Fibroblast of skin of back (primary cell): ENCODE measurements around the gene JAG2. TPM values are rescaled to one million over a fixed set of nuclear protein-coding genes. Genes with fewer than 3 reads are reported as not detected.

Experiments used
- DNase-seq: peaks from one replicate; pipeline ENCODE4 v3.0.0-alpha.2; 2013
- polyA plus RNA-seq, 2 experiments: library from polyadenylated mRNA; unstranded; fragments of 120-200 nt; gene quantifications; one replicate each; pipeline ENCODE4 v1.2.1, GENCODE V29; 2013; ENCODE audit not compliant: insufficient read length in 2 of 2

Gene JAG2
- 0.25 TPM for polyA plus RNA-seq (2013, experiment 1 of 2; ENCODE audit: insufficient read length)
- 1.1 TPM for polyA plus RNA-seq (2013, experiment 2 of 2; ENCODE audit: insufficient read length)

GRCh38 chr14:105168496-105168978 is at the start of gene JAG2:
Gene JAG2 (minus strand): TSS chr14:105168776. CDS start chr14:105168420, 356 bp downstream.
- no peak for DNase-seq

GRCh38 chr14:105217774-105218173 is 49.2 kb upstream of the JAG2 start:
- no peak for DNase-seq

- no peak for DNase-seq
These were observed 48.1 kb upstream of the JAG2 start for GRCh38 chr14:105216490-105217247.

GRCh38 chr14:105215602-105216001 is 47.0 kb upstream of the JAG2 start:
- DNase-seq = no peak

- DNase-seq = no peak
These were observed 45.8 kb upstream of the JAG2 start for GRCh38 chr14:105214324-105214915.

GRCh38 chr14:105213361-105213760 is 44.8 kb upstream of the JAG2 start:
- no peak for DNase-seq

- no peak for DNase-seq
These were observed 44.1 kb upstream of the JAG2 start for GRCh38 chr14:105212541-105213300.

- no peak for DNase-seq
These were observed 43.1 kb upstream of the JAG2 start for GRCh38 chr14:105211758-105212089.

- DNase-seq = no peak
These were observed 42.6 kb upstream of the JAG2 start for GRCh38 chr14:105211086-105211757.

GRCh38 chr14:105210266-105211025 is 41.9 kb upstream of the JAG2 start:
- DNase-seq = no peak

- no peak for DNase-seq
These were observed 41.1 kb upstream of the JAG2 start for GRCh38 chr14:105209646-105210045.

- DNase-seq = no peak
These were observed 40.5 kb upstream of the JAG2 start for GRCh38 chr14:105209091-105209490.

GRCh38 chr14:105208738-105209075 is 40.1 kb upstream of the JAG2 start:
- DNase-seq = no peak

- DNase-seq = no peak
These were observed 39.6 kb upstream of the JAG2 start for GRCh38 chr14:105207996-105208737.

- DNase-seq = no peak
These were observed 38.9 kb upstream of the JAG2 start for GRCh38 chr14:105207460-105207901.

- no peak for DNase-seq
These were observed 38.3 kb upstream of the JAG2 start for GRCh38 chr14:105206873-105207272.

- DNase-seq = no peak
These were observed 37.2 kb upstream of the JAG2 start for GRCh38 chr14:105205673-105206208.

GRCh38 chr14:105204931-105205672 is 36.5 kb upstream of the JAG2 start:
- DNase-seq = no peak

- no peak for DNase-seq
These were observed 35.8 kb upstream of the JAG2 start for GRCh38 chr14:105204206-105204930.

- DNase-seq = no peak
These were observed 35.1 kb upstream of the JAG2 start for GRCh38 chr14:105203701-105204100.
